ENCODE data around the gene TSHZ2. TPM values are rescaled to one million over a fixed set of nuclear protein-coding genes. Genes with fewer than 3 reads are reported as not detected.

Gene TSHZ2
- total RNA-seq, 1 donor from 2014 or later, result 9.9 TPM

DNA sequence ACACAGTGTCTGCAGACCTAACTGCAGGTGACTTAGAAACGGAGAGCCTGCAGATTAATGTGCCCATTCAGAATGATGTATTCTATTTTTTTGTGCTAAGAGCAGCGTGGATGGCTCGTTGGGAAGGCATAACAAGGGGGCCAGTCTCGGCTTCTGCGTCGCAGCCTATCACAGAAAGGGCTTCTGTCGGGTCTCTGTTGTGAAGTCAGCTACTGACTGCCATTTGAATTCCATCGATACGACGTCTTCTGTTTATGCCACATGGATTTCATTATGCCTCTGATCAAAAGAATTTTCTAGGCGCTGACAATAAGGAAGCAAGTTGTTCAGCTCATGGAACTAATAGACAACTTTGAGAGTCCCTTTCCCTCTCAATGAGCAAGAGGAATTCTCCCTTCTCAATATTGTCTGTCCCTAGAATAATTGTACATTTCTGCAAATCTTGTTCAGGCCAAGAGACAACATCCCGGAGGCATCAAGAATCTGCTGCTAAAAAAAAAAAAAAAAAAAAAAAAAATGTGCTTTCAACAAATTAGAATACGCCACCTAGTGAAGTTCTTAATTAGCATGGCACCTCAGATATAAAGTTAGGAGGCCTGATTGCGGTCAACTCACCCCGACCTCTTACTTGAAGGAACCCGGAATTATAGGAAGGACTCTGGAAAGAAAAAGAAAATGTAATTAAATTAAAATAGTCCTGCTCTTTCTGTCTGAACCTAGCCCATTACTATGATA, 223.9 kb downstream of the TSHZ2 start:
- Histone ChIP-seq H3K9me3 (ENCODE audit: control insufficient read depth in 3 of 3, low read length in 3 of 3) (no peaks in the 10 kb centered on the region), H3K4me1 (ENCODE audit: control insufficient read depth in 3 of 3, insufficient read depth in 3 of 3, low read length in 3 of 3) (no peaks in the 10 kb centered on the region)

DNA sequence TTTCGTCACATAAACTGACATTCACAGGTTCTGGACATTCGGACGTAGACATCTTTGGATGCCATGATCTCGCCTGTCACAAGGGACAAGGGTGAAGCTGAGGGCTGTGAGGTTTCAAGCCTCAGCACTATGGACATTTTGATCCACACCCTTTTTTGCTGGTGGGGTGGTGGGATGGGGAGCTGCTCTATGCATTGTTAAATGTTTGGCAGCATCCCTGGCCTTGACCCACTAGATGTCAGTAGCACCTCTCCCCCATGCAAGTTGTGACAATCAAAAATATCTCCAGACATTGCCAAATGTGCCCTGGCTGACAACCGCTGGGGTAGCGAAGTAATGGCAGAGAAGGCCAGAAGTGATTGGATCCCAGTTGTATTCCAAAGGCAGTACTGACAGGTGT, 229.4 kb downstream of the TSHZ2 start:
- no peaks in the 10 kb centered on the region for H3K36me3 ChIP-seq (ENCODE audit: control insufficient read depth in 3 of 3, insufficient read depth in 3 of 3, low read length in 3 of 3)
- no peaks in the 10 kb centered on the region for H3K27me3 ChIP-seq (ENCODE audit: control insufficient read depth in 3 of 3, insufficient read depth in 3 of 3, low read length in 3 of 3)
- no peaks in the 10 kb centered on the region for H3K9me3 ChIP-seq (ENCODE audit: control insufficient read depth in 3 of 3, low read length in 3 of 3)
- no peaks in the 10 kb centered on the region for H3K4me1 ChIP-seq (ENCODE audit: control insufficient read depth in 3 of 3, insufficient read depth in 3 of 3, low read length in 3 of 3)
- no peak overlapping the region for H3K27ac ChIP-seq (ENCODE audit: low read depth, low read length)
- no peak overlapping the region for H3K9ac ChIP-seq (ENCODE audit: low read depth in 1 of 3, low read length in 3 of 3)
- H3K4me3 ChIP-seq (ENCODE audit: low read length in 3 of 3), result no peak overlapping the region

More for the DNA sequence above, 223.9 kb downstream of the TSHZ2 start:
- no peak overlapping the region for H3K4me3 ChIP-seq (ENCODE audit: low read length in 3 of 3)
- no peaks in the 10 kb centered on the region for H3K36me3 ChIP-seq (ENCODE audit: control insufficient read depth in 3 of 3, insufficient read depth in 3 of 3, low read length in 3 of 3)
- H3K27ac ChIP-seq (ENCODE audit: low read depth, low read length), result no peak overlapping the region
- no peaks in the 10 kb centered on the region for H3K27me3 ChIP-seq (ENCODE audit: control insufficient read depth in 3 of 3, insufficient read depth in 3 of 3, low read length in 3 of 3)
- no peak overlapping the region for H3K9ac ChIP-seq (ENCODE audit: low read depth in 1 of 3, low read length in 3 of 3)

DNA sequence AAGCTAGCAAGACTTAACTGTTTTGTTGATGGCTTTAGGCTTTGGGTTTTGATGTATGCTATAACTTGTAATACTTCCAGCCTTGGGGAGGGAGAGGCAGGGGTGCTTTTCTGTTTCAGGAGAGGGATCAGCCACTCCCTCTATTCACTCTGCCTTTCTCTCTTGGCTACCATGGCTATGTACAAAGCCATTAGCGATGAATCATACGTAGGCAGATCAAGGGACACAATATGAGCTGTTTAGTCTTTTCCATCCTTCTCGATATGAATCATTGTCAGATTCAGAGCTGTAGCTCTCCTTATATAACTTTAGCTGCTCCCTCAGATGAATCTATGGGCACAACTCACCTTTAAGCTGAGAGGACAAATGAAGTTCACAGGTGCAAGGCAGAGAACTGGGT, 230.6 kb downstream of the TSHZ2 start:
- H3K9ac ChIP-seq (ENCODE audit: low read depth in 1 of 3, low read length in 3 of 3), result no peak overlapping the region
- H3K4me3 ChIP-seq (ENCODE audit: low read length in 3 of 3), result no peak overlapping the region
- no peaks in the 10 kb centered on the region for H3K36me3 ChIP-seq (ENCODE audit: control insufficient read depth in 3 of 3, insufficient read depth in 3 of 3, low read length in 3 of 3)
- H3K9me3 ChIP-seq (ENCODE audit: control insufficient read depth in 3 of 3, low read length in 3 of 3), result no peaks in the 10 kb centered on the region
- H3K27me3 ChIP-seq (ENCODE audit: control insufficient read depth in 3 of 3, insufficient read depth in 3 of 3, low read length in 3 of 3), result no peaks in the 10 kb centered on the region
- H3K4me1 ChIP-seq (ENCODE audit: control insufficient read depth in 3 of 3, insufficient read depth in 3 of 3, low read length in 3 of 3), result no peaks in the 10 kb centered on the region
- H3K27ac ChIP-seq (ENCODE audit: low read depth, low read length), result no peak overlapping the region

DNA sequence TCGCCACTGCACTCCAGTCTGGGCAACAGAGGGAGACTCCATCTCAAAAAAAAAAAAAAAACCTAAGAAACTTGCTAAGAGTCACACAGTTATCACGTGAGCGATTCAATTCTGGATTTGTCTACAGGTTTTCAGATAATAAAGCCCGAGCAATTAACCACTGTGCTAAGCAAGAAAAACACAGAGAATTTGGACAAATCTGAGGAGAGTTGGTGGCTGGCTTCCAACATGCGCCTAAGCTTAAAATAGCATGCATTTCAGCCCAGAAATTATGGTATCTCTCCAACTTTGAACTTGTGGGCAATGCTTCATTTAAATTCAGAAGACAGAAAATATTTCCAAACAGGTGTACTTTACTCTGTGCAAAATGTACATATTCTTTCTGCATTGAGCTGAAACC, 232.9 kb downstream of the TSHZ2 start:
- Histone ChIP-seq H3K9ac (ENCODE audit: low read depth in 1 of 3, low read length in 3 of 3) (no peak overlapping the region), H3K36me3 (ENCODE audit: control insufficient read depth in 3 of 3, insufficient read depth in 3 of 3, low read length in 3 of 3) (no peaks in the 10 kb centered on the region), H3K4me1 (ENCODE audit: control insufficient read depth in 3 of 3, insufficient read depth in 3 of 3, low read length in 3 of 3) (no peaks in the 10 kb centered on the region), H3K4me3 (ENCODE audit: low read length in 3 of 3) (no peak overlapping the region), H3K9me3 (ENCODE audit: control insufficient read depth in 3 of 3, low read length in 3 of 3) (no peaks in the 10 kb centered on the region), H3K27ac (ENCODE audit: low read depth, low read length) (no peak overlapping the region), H3K27me3 (ENCODE audit: control insufficient read depth in 3 of 3, insufficient read depth in 3 of 3, low read length in 3 of 3) (no peaks in the 10 kb centered on the region)

DNA sequence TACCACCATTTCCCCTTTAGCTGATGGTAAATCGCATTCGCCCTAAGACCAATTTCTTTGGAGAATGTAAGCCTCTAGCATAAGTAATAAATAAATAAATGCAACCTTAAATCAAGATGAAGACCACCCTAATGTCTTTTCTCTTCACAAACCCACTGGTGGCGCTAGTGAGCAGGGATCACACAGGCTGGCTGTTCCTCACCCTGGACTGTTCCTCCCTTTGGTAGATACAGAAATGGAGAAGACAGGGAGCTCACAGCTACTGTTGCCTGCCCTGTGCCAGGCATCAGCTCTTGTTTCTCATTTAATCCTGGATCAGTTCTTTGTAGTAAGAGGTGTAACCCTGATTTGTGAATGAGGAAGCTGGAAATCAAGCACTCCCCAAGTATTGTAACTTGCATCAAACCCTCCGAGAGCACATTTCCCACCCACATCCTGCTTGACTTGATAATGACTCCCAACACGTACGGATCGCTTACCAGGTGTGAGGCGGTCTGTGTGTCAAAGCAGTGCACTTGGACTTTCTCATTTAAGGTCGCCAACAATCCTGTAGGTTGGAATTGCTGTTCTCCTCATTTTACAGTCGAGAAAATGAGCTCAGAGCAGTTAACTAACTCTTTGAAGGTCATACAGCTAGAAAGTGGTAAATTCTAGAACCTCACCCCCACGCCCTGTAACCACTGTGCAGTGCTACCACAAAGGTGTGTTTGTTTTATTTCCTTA, 236.1 kb downstream of the TSHZ2 start:
- Histone ChIP-seq H3K27me3 (ENCODE audit: control insufficient read depth in 3 of 3, insufficient read depth in 3 of 3, low read length in 3 of 3) (no peaks in the 10 kb centered on the region), H3K4me3 (ENCODE audit: low read length in 3 of 3) (no peak overlapping the region), H3K9me3 (ENCODE audit: control insufficient read depth in 3 of 3, low read length in 3 of 3) (no peaks in the 10 kb centered on the region), H3K9ac (ENCODE audit: low read depth in 1 of 3, low read length in 3 of 3) (no peak overlapping the region), H3K27ac (ENCODE audit: low read depth, low read length) (no peak overlapping the region), H3K4me1 (ENCODE audit: control insufficient read depth in 3 of 3, insufficient read depth in 3 of 3, low read length in 3 of 3) (no peaks in the 10 kb centered on the region), H3K36me3 (ENCODE audit: control insufficient read depth in 3 of 3, insufficient read depth in 3 of 3, low read length in 3 of 3) (no peaks in the 10 kb centered on the region)

DNA sequence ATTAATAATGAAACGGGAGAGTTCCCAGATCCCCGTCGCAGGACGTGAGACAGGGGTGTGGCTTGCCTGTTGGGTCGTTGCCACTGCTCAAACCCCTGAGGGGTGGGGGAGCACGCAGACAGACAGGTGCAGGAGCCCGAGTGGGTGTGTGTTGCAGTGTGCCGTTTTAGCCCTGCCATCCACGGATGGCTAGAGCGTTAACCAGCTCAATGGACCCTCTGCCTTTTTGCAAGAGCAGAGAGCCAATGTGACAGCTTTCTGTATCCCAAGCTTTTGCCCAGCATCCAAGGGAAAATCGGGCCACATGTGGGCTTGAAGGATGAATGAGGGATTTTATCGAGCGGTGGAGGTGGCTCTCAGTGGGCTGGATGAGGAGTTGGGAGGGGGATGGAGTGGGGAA, 237.9 kb downstream of the TSHZ2 start:
- Histone ChIP-seq H3K9me3 (ENCODE audit: control insufficient read depth in 3 of 3, low read length in 3 of 3) (no peaks in the 10 kb centered on the region), H3K9ac (ENCODE audit: low read depth in 1 of 3, low read length in 3 of 3) (no peak overlapping the region), H3K36me3 (ENCODE audit: control insufficient read depth in 3 of 3, insufficient read depth in 3 of 3, low read length in 3 of 3) (no peaks in the 10 kb centered on the region), H3K4me3 (ENCODE audit: low read length in 3 of 3) (no peak overlapping the region), H3K27me3 (ENCODE audit: control insufficient read depth in 3 of 3, insufficient read depth in 3 of 3, low read length in 3 of 3) (no peaks in the 10 kb centered on the region), H3K27ac (ENCODE audit: low read depth, low read length) (no peak overlapping the region), H3K4me1 (ENCODE audit: control insufficient read depth in 3 of 3, insufficient read depth in 3 of 3, low read length in 3 of 3) (no peaks in the 10 kb centered on the region)

DNA sequence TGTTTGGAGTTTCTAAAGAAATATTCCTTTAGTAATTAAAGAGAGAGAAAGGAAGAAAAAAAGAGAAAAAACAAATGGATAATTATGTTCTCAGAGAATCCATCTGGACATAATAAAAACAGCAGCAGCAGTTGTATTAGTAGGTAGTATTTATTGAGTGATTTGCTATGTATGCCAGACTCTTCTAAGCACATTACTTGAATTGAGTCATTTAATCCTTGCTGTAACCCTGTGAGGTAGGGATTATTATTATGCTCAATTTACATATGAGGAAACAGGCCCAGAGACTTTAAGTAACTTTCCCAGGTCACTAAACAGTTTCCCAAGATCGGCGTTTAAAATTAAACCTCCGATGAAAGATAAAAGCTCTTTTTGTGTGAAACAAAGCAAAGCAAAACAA, 238.8 kb downstream of the TSHZ2 start:
- Histone ChIP-seq H3K27me3 (ENCODE audit: control insufficient read depth in 3 of 3, insufficient read depth in 3 of 3, low read length in 3 of 3) (no peaks in the 10 kb centered on the region), H3K36me3 (ENCODE audit: control insufficient read depth in 3 of 3, insufficient read depth in 3 of 3, low read length in 3 of 3) (no peaks in the 10 kb centered on the region), H3K9me3 (ENCODE audit: control insufficient read depth in 3 of 3, low read length in 3 of 3) (no peaks in the 10 kb centered on the region), H3K27ac (ENCODE audit: low read depth, low read length) (no peak overlapping the region), H3K4me3 (ENCODE audit: low read length in 3 of 3) (no peak overlapping the region), H3K9ac (ENCODE audit: low read depth in 1 of 3, low read length in 3 of 3) (no peak overlapping the region), H3K4me1 (ENCODE audit: control insufficient read depth in 3 of 3, insufficient read depth in 3 of 3, low read length in 3 of 3) (no peaks in the 10 kb centered on the region)

DNA sequence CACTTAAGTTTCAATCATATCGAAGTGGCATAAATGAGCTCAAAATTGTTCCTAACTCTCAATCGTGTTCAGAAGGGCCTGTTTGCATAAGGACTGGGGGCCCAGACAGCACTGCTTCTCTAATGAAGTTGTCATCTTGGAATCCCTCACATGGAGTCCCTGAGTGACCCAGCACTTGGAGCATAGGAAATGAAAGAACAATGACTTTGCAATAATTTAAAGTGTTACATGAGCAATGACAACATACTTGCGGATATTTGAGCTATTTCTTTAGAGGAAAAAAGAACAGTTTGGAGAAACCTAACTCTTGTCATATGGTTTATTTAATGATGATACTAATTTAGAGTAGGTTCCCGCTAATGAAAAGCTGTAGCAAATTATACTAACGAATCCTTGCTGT, 239.9 kb downstream of the TSHZ2 start:
- Histone ChIP-seq H3K27me3 (ENCODE audit: control insufficient read depth in 3 of 3, insufficient read depth in 3 of 3, low read length in 3 of 3) (no peaks in the 10 kb centered on the region), H3K27ac (ENCODE audit: low read depth, low read length) (no peak overlapping the region), H3K4me1 (ENCODE audit: control insufficient read depth in 3 of 3, insufficient read depth in 3 of 3, low read length in 3 of 3) (no peaks in the 10 kb centered on the region)

DNA sequence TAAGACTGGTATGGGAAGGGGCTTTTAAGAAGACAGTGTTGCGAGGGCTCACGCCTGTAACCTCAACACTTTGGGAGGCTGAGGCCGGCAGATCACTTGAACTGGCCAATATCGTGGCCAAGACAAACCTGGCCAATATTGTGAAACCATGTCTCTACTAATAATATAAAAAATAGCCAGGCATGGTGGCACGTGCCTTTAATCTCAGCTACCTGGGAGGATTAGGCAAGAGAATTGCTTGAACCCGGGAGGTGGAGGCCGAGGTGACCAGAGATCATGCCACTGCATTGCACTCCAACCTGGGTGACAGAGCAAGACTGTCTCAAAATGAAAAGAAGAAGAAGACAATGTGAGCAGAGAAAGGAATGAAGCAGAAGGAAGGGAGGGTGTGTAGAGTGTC, 242.2 kb downstream of the TSHZ2 start:
- Histone ChIP-seq H3K36me3 (ENCODE audit: control insufficient read depth in 3 of 3, insufficient read depth in 3 of 3, low read length in 3 of 3) (no peaks in the 10 kb centered on the region), H3K4me1 (ENCODE audit: control insufficient read depth in 3 of 3, insufficient read depth in 3 of 3, low read length in 3 of 3) (no peaks in the 10 kb centered on the region), H3K4me3 (ENCODE audit: low read length in 3 of 3) (no peak overlapping the region), H3K27ac (ENCODE audit: low read depth, low read length) (no peak overlapping the region), H3K27me3 (ENCODE audit: control insufficient read depth in 3 of 3, insufficient read depth in 3 of 3, low read length in 3 of 3) (no peaks in the 10 kb centered on the region), H3K9ac (ENCODE audit: low read depth in 1 of 3, low read length in 3 of 3) (no peak overlapping the region), H3K9me3 (ENCODE audit: control insufficient read depth in 3 of 3, low read length in 3 of 3) (no peaks in the 10 kb centered on the region)

More for the DNA sequence above, 239.9 kb downstream of the TSHZ2 start:
- no peak overlapping the region for H3K9ac ChIP-seq (ENCODE audit: low read depth in 1 of 3, low read length in 3 of 3)
- H3K4me3 ChIP-seq (ENCODE audit: low read length in 3 of 3), result no peak overlapping the region
- no peaks in the 10 kb centered on the region for H3K36me3 ChIP-seq (ENCODE audit: control insufficient read depth in 3 of 3, insufficient read depth in 3 of 3, low read length in 3 of 3)
- no peaks in the 10 kb centered on the region for H3K9me3 ChIP-seq (ENCODE audit: control insufficient read depth in 3 of 3, low read length in 3 of 3)

DNA sequence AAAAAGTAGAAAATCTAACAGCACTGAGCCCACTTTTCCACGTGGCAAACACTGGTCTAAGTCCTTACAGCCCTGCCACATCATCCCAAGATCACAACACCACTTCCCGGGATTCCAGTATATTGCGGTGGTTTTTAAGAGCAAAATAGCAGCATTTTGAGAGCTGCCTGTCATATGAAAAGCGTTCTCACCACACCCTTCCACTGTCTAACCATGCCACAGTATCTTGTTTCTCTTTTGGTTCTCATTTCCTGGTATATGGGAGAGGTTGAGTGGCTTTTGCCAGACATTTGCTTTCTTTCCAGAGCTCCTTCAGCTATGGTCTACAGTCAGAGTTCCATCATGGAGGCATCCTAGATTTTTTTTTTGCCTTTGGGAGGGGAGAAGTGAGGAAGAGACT, 243.0 kb downstream of the TSHZ2 start:
- H3K27me3 ChIP-seq (ENCODE audit: control insufficient read depth in 3 of 3, insufficient read depth in 3 of 3, low read length in 3 of 3), result no peaks in the 10 kb centered on the region
- no peak overlapping the region for H3K27ac ChIP-seq (ENCODE audit: low read depth, low read length)
- H3K9me3 ChIP-seq (ENCODE audit: control insufficient read depth in 3 of 3, low read length in 3 of 3), result peaks cover 0 to 2% (median 0%) of the 10 kb centered on the region in 3 donors
- no peak overlapping the region for H3K9ac ChIP-seq (ENCODE audit: low read depth in 1 of 3, low read length in 3 of 3)
- H3K4me3 ChIP-seq (ENCODE audit: low read length in 3 of 3), result no peak overlapping the region
- H3K36me3 ChIP-seq (ENCODE audit: control insufficient read depth in 3 of 3, insufficient read depth in 3 of 3, low read length in 3 of 3), result no peaks in the 10 kb centered on the region
- H3K4me1 ChIP-seq (ENCODE audit: control insufficient read depth in 3 of 3, insufficient read depth in 3 of 3, low read length in 3 of 3), result no peaks in the 10 kb centered on the region

Data from skeletal muscle tissue (tissue), 4 donors.